ENCODE measurements around the gene HLCS.

DNA sequence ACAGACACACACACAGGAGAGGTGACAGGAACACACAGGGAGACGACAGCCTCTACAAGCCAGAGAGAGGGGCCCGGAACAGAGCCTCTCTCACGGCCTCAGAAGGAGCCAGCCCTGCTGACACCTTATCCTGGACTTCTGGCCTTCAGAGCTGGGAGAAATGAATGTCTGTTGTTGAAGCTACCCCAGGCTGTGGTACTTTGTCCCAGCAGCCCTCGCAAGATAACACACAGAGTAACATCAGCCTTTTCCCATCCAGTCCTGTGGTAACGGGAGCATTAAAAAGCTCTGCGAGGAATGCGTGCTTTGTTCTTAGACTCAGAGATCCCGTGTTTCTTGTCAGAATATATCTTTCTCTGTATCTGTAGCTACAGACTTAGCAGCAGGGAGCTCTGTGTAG lies 136.4 kb downstream of the HLCS start:
- TF ChIP-seq, protein P1, sequence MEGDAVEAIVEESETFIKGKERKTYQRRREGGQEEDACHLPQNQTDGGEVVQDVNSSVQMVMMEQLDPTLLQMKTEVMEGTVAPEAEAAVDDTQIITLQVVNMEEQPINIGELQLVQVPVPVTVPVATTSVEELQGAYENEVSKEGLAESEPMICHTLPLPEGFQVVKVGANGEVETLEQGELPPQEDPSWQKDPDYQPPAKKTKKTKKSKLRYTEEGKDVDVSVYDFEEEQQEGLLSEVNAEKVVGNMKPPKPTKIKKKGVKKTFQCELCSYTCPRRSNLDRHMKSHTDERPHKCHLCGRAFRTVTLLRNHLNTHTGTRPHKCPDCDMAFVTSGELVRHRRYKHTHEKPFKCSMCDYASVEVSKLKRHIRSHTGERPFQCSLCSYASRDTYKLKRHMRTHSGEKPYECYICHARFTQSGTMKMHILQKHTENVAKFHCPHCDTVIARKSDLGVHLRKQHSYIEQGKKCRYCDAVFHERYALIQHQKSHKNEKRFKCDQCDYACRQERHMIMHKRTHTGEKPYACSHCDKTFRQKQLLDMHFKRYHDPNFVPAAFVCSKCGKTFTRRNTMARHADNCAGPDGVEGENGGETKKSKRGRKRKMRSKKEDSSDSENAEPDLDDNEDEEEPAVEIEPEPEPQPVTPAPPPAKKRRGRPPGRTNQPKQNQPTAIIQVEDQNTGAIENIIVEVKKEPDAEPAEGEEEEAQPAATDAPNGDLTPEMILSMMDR (IDR thresholded peaks at IDR 0.05; ENCODE audit: low read depth, low read length), result no peak
- TF ChIP-seq EZH2phosphoT487 (IDR thresholded peaks at IDR 0.05; ENCODE audit: low read depth), result no peak

Measured in OCI-LY3 (cell line).